SK-N-SH (cell line): Measurements from ENCODE around the gene F5. TPM values are rescaled to one million over a fixed set of nuclear protein-coding genes. Genes with fewer than 3 reads are reported as not detected.

Experiments used
- CTCF ChIA-PET: fragments of 300-600, 350-600 bp; formaldehyde crosslinking; extraction: SDS; loops from one replicate; lab custom pipeline; 2021; lab: Yijun Ruan, JAX
- POLR2A ChIA-PET: fragments of 350-600 bp; sonication (Branson Sonifier 250); formaldehyde crosslinking; extraction: SDS; loops from one replicate; lab custom pipeline; 2020; ENCODE audit warnings: antibody characterized with exemption, inconsistent platforms; lab: Yijun Ruan, JAX
- DNase-seq: peaks from one replicate; pipeline ENCODE4 v3.0.0; 2012
- H2AFZ ChIP-seq: fragments of 200-600 bp; sonication (generic); 2 replicates; pipeline ENCODE4 v1.8.1; 2016; ENCODE audit warnings: antibody characterized with exemption, mild to moderate bottlenecking, low read depth
- H3F3A ChIP-seq: fragments of 200-600 bp; sonication (generic); replicated peaks from 2 replicates; pipeline ENCODE3; 2016; ENCODE audit warnings: antibody characterized with exemption, mild to moderate bottlenecking; ENCODE audit not compliant: insufficient read depth
- H3K27ac ChIP-seq, 2 experiments: fragments of 200-500 bp in 1 of 2; fragments of 200-600 bp in 1 of 2; sonication (Bioruptor generic) in 1 of 2; sonication (generic), shearing (Covaris generic) in 1 of 2; 2 replicates each; pipeline versions ENCODE4 v1.5.1 to v1.6.1; 2014 to 2016; ENCODE audit warnings: low read depth in 2 of 2, inconsistent platforms in 1 of 2, low read length in 1 of 2, mild to moderate bottlenecking in 1 of 2, mixed read lengths in 1 of 2
- H3K27me3 ChIP-seq: fragments of 200-600 bp; sonication (generic), shearing (Covaris generic); 2 replicates; pipeline ENCODE4 v1.6.1; 2016; ENCODE audit warnings: mixed run types; ENCODE audit not compliant: insufficient read depth
- H3K36me3 ChIP-seq, 2 experiments: fragments of 200-500 bp in 1 of 2; fragments of 200-600 bp in 1 of 2; sonication (Bioruptor generic) in 1 of 2; sonication (generic) in 1 of 2; replicated peaks in 1 of 2; 2 replicates each; pipeline versions ENCODE3 to v1.5.1; 2014 to 2016; ENCODE audit warnings: low read length in 1 of 2, mild to moderate bottlenecking in 1 of 2; ENCODE audit not compliant: insufficient read depth in 2 of 2, control insufficient read depth in 1 of 2
- H3K4me1 ChIP-seq, 2 experiments: fragments of 200-500 bp in 1 of 2; fragments of 200-600 bp in 1 of 2; sonication (Bioruptor generic) in 1 of 2; sonication (generic), shearing (Covaris generic) in 1 of 2; 2 replicates each; pipeline versions ENCODE4 v1.5.1 to v1.6.1; 2014 to 2016; ENCODE audit warnings: low read depth in 1 of 2, low read length in 1 of 2, mixed run types in 1 of 2; ENCODE audit not compliant: insufficient read depth in 2 of 2, control insufficient read depth in 1 of 2
- H3K4me2 ChIP-seq: fragments of 200-600 bp; sonication (generic), shearing (Covaris generic); 2 replicates; pipeline ENCODE4 v1.6.1; 2017; ENCODE audit warnings: mixed run types
- H3K4me3 ChIP-seq, 2 experiments: fragments of 200-500 bp in 1 of 2; fragments of 200-600 bp in 1 of 2; sonication (Bioruptor generic) in 1 of 2; sonication (generic), shearing (Covaris generic) in 1 of 2; 2 replicates each; pipeline versions ENCODE4 v1.5.1 to v1.8.1; 2014 to 2016; ENCODE audit warnings: low read depth in 2 of 2, inconsistent platforms in 1 of 2, low read length in 1 of 2, mild to moderate bottlenecking in 1 of 2, mixed read lengths in 1 of 2, moderate library complexity in 1 of 2
- H3K79me2 ChIP-seq: fragments of 200-600 bp; sonication (generic); 2 replicates; pipeline ENCODE4 v1.8.1; 2017; ENCODE audit warnings: mild to moderate bottlenecking; ENCODE audit not compliant: insufficient read depth
- H3K9ac ChIP-seq: fragments of 200-600 bp; sonication (generic); 2 replicates; pipeline ENCODE4 v1.6.1; 2017; ENCODE audit warnings: mixed run types
- H3K9me2 ChIP-seq: fragments of 200-600 bp; sonication (generic); 2 replicates; pipeline ENCODE4 v1.6.1; 2017; ENCODE audit warnings: mixed run types
- H3K9me3 ChIP-seq: fragments of 200-600 bp; sonication (generic); 2 replicates; pipeline ENCODE4 v1.6.1; 2017; ENCODE audit warnings: mixed run types, mild to moderate bottlenecking, moderate library complexity
- H4K20me1 ChIP-seq: fragments of 200-600 bp; sonication (generic); 2 replicates; pipeline ENCODE4 v1.6.1; 2017; ENCODE audit warnings: mild to moderate bottlenecking, mixed run types; ENCODE audit not compliant: insufficient read depth
- EZH2phosphoT487 ChIP-seq: fragments of 200-600 bp; sonication (generic); IDR thresholded peaks from 2 replicates; pipeline ENCODE4 v1.6.1; 2017; ENCODE audit warnings: low read depth, mixed run types, mild to moderate bottlenecking, antibody characterized with exemption, moderate library complexity, borderline replicate concordance
- MXI1 ChIP-seq: IDR thresholded peaks from 2 replicates; pipeline ENCODE4 v1.6.1; 2012; ENCODE audit warnings: mild to moderate bottlenecking, low read depth, low read length, improper control_type of control experiment
- NFIC ChIP-seq: IDR thresholded peaks from 2 replicates; pipeline ENCODE4 v1.4.0; 2012; ENCODE audit warnings: borderline replicate concordance
- PBX3 ChIP-seq: IDR thresholded peaks from 2 replicates; pipeline ENCODE4; 2012
- RAD21 ChIP-seq: IDR thresholded peaks from 2 replicates; pipeline ENCODE4 v1.6.1; 2012; ENCODE audit warnings: mild to moderate bottlenecking, low read length
- RCOR1 ChIP-seq: fragments of 150-350 bp; IDR thresholded peaks from 2 replicates; pipeline ENCODE4 v1.6.1; 2017; ENCODE audit warnings: antibody characterized with exemption, low read length
- SIN3A ChIP-seq: IDR thresholded peaks from 2 replicates; pipeline ENCODE4 v1.6.1; 2012; ENCODE audit warnings: low read depth, mild to moderate bottlenecking, low read length, moderate library complexity, borderline replicate concordance
- SMC3 ChIP-seq: IDR thresholded peaks from 2 replicates; pipeline ENCODE4 v1.6.1; 2012; ENCODE audit warnings: low read depth, low read length, improper control_type of control experiment
- TCF12 ChIP-seq: IDR thresholded peaks from 2 replicates; pipeline ENCODE4 v1.4.0; 2012
- TEAD4 ChIP-seq: IDR thresholded peaks from 2 replicates; pipeline ENCODE4 v1.4.0; 2012; ENCODE audit warnings: mild to moderate bottlenecking, borderline replicate concordance; ENCODE audit not compliant: insufficient read depth
- USF1 ChIP-seq: IDR thresholded peaks from 2 replicates; pipeline ENCODE4 v1.4.0; 2012; ENCODE audit warnings: low read depth, borderline replicate concordance
- USF2 ChIP-seq: fragments of 150-350 bp; IDR thresholded peaks from 2 replicates; pipeline ENCODE4 v1.6.1; 2017; ENCODE audit warnings: antibody characterized with exemption, low read length, low read depth, borderline replicate concordance
- YY1 ChIP-seq: IDR thresholded peaks from 2 replicates; pipeline ENCODE4 v1.4.0; 2012; ENCODE audit warnings: low read depth, mild to moderate bottlenecking
- WGBS: methylation state at CpG from one replicate; pipeline ENCODE4 v1.1.6; 2017; ENCODE audit warnings: low lambda C conversion rate; 5-methylcytosine and 5-hydroxymethylcytosine counted together
- polyA plus RNA-seq, 3 experiments: library from polyadenylated mRNA; depleted of rRNA; stranded (reverse); fragments of >200 nt; gene quantifications; 2 replicates each; pipeline ENCODE4 v1.2.3, GENCODE V29; 2012

The F5 gene
- polyA plus RNA-seq, 1 of the 3 experiments (the other 2 are of a cell fraction): under 0.01 TPM

GRCh38 chr1:169590932-169591331 is 4.7 kb upstream of the F5 start:
- no peak for TF ChIP-seq NFIC
- no peak for TF ChIP-seq TCF12
- TF ChIP-seq RCOR1: no peak
- TF ChIP-seq YY1: no peak
- Histone ChIP-seq H3K4me3 (no peak overlapping the region), H3K4me1 (peaks cover 0 to 8% of the 10 kb centered on the region in 2 experiments; a peak in 1 of 4 replicates), H3F3A (no peaks in the 10 kb centered on the region), H4K20me1 (no peaks in the 10 kb centered on the region), H3K9ac (no peak overlapping the region), H3K27ac (no peak overlapping the region), H3K36me3 (no peaks in the 10 kb centered on the region), H3K4me2 (no peak overlapping the region), H2AFZ (no peak overlapping the region), H3K9me3 (no peaks in the 10 kb centered on the region), H3K9me2 (no peaks in the 10 kb centered on the region), H3K27me3 (peaks cover 10% of the 10 kb centered on the region; the same call in 1 of the 2 replicates), H3K79me2 (no peaks in the 10 kb centered on the region)
- WGBS: 5% methylated on average over 5 of the region's 5 CpGs
- ChIA-PET CTCF (interaction anchor here (0.6 kb wide), 1 partner anchor 992 kb away, joined by 3 read pairs; no protein-coding TSS in a partner anchor), POLR2A (no interaction called here)
- no peak for DNase-seq

DNA sequence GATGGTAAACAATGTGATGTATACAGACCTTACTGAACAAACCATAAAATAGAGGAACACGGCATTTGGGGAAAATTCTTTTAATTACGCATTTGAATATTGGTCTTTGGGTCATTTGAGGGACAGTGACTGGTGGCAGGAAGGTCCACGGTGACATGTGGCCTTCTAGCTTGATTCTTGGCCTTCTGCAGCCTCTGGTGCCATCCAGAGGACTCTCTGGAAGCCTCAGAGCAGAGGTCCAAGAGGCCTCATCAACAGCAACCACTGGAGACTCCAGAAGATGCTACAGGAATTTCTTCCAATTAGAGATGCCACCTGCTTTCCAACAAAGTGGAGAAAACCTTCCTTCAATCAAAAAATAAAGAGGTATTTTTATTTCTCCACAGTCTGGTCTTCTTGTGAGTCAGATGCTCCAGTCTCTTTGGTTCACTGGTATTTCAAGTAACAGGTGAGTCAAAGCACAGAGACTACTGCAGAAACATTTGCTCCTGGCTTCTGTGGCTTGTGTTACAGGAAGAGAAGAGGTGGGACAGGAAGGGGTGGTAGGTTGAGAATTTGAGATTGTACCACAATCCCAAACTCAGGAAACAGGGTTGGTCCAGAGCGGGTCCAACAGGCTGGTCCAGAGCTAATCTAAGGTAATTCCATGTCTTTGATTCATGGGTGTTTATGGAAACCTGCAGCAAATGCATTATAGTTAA is 2.7 kb upstream of the F5 start:
- no peak for TF ChIP-seq TCF12
- no peak for TF ChIP-seq SMC3
- no peak for TF ChIP-seq TEAD4
- TF ChIP-seq USF1: no peak
- TF ChIP-seq PBX3: no peak
- TF ChIP-seq SIN3A: no peak
- no peak for TF ChIP-seq RAD21
- TF ChIP-seq EZH2phosphoT487: no peak
- TF ChIP-seq MXI1: no peak
- TF ChIP-seq USF2: no peak
- Histone ChIP-seq H4K20me1 (no peaks in the 10 kb centered on the region), H3K36me3 (no peaks in the 10 kb centered on the region), H3K4me2 (no peak overlapping the region), H3K9me3 (no peaks in the 10 kb centered on the region), H3K27ac (no peak overlapping the region), H3K79me2 (no peaks in the 10 kb centered on the region), H3K4me3 (no peak overlapping the region), H3K4me1 (peaks cover 0 to 8% of the 10 kb centered on the region in 2 experiments; a peak in 1 of 4 replicates), H3F3A (no peaks in the 10 kb centered on the region), H3K9ac (no peak overlapping the region), H2AFZ (no peak overlapping the region), H3K9me2 (no peaks in the 10 kb centered on the region), H3K27me3 (peaks cover 19% of the 10 kb centered on the region; the same call in 1 of the 2 replicates)
- CTCF ChIA-PET: no interaction called here
- DNase-seq: no peak
- 14% methylated on average over 4 of the region's 4 CpGs for WGBS
- POLR2A ChIA-PET: no interaction called here
